Stimulated activated CD4-positive, alpha-beta T cell treated with anti-CD3 and anti-CD28 coated beads, Interleukin-2, amount 100 ng/mL, for 48 hours (primary cell): ENCODE results near the gene FERMT3.
A peak's percentile ranks its signal among the peaks of the same experiment; 100 is the strongest.

ENCODE experiments used
- DNase-seq, 2 donors: peaks; one replicate each; pipeline ENCODE4 v3.0.0-alpha.2; 2020

The FERMT3 gene

DNA sequence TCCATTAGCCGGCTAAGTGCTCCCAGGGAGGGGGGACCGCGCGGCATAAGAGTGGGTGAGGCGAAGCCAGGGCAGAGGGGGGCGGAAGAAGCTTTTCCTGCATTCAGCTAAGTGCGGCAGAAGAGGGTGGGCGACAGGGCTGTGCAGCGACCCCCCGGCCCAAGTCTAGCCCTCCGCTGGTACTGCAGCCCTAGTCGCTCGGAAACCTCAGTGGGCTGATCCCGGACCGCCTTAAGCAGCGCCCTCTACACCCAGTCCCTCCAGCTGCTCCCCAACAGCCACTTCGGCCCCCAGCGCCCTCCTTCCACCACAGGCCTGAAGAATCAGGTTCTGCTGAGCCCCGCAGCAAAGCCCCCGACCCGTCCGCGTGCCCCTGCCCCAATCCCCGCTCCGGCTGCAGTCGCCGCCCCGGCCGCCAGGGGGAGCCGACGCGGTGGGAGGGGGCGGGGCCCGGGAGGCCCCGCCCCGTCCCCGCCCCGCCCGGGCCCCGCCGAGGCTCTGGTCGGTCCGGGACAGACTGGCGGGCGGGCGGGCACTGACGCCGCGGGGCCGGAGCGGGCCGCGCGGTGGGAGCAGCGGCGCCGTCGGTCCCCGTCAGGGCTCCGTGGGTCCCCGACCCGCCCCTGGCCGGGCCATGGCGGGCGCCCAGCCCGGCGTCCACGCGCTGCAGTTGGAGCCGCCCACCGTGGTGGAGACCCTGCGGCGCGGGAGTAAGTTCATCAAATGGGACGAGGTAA is 44.7 kb downstream of the FERMT3 start, which contains the start of gene PLCB3:
TSS of gene PLCB3 (plus strand) at position 515 of the 737 bp plus-strand sequence. CDS start at position 635, 120 bp downstream.
- DNase-seq: peak; percentile 52 to 73

- DNase-seq: no peak
These were observed 45.2 kb downstream of the FERMT3 start for GRCh38 chr11:64251753-64252002.

GRCh38 chr11:64252003-64252872 is 45.7 kb downstream of the FERMT3 start:
- no peak for DNase-seq

DNA sequence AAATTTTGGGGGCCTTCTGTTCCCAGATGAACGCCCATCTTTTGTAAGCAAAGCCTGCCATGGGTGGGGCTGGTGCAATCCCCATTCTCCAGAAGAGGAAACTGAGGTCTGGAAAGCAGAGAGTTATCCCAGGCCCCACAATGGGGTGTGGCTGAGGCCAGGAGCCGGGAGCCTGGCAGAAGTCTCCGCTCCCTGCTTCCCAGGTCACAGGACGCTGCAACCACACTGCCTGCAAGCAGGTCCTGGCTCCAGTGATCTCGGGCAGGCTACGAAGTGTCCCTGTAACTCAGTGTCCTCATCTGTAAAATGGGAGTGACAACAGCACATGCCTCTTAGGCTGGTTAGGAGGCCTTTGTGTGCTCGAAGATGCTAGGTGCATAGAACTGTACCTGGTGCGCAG is 46.5 kb downstream of the FERMT3 start:
- DNase-seq: no peak

DNA sequence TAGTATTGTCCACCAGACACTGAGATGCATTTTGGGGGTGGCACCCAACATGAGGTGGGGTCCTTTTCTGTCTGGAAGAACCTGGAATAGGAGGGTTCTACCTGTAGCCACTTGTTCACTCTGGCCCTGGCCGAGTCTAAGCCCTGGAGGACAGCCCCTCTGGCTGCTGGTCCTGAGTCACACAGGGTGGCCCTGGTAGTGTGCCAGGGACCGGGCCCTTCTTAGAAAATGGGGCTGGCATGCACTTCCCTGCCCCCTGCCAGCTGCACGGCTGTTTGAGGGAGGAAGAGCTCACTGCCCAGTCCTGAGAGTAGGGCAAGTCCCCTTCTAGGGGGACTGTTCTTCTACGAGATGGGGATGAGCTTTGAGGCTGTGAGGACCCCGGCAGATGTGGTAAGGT is 47.0 kb downstream of the FERMT3 start:
- DNase-seq: no peak

GRCh38 chr11:64254326-64254725 is 47.8 kb downstream of the FERMT3 start:
- no peak for DNase-seq

DNA sequence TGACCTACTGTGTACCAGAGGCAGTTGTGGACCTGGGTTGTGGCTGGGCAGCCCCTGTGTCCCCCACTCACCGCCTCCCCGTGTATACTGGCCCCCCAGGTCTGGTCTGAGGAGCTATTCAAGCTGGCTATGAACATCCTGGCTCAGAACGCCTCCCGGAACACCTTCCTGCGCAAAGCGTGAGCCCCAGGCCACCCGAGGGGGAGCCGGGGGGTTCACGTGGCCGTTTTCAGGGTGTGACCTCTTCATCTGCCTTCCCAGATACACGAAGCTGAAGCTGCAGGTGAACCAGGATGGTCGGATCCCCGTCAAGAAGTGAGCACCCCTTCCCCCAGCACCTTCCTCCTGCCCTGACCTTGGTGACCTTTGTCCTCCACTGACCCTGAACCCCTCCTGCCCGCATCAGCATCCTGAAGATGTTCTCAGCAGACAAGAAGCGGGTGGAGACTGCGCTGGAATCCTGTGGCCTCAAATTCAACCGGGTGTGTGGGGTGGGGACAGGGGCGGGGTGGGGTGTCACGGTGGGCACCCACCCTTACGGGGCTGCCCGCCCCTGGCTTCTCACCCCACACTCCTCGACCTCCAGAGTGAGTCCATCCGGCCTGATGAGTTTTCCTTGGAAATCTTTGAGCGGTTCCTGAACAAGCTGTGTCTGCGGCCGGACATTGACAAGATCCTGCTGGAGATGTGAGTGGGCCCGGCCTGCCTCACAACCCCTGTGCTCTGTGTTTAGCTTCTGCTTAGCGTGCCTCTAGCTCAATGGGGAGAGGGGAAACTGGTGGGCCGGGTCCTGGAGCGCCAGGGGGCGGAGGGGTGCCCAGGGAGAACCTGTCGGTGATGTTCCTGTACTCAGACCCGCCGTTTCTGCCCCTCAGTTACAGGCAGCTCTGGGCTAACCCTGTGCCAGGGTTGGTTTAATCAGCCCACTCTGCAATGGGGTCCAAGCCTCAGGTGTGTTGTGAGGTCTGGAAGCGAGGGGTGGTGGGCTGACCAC is 48.9 kb downstream of the FERMT3 start:
- DNase-seq: no peak

DNA sequence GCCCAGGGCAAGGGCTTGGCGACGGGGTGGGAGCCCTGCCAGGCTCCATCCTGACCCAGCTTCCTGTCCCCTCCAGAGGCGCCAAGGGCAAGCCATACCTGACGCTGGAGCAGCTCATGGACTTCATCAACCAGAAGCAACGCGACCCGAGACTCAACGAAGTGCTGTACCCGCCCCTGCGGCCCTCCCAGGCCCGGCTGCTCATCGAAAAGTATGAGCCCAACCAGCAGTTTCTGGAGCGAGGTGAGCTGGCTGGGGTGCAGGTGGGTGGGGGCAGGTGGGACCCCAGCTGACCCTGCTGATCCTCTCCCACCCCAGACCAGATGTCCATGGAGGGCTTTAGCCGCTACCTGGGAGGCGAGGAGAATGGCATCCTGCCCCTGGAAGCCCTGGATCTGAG is 49.8 kb downstream of the FERMT3 start:
- no peak for DNase-seq

GRCh38 chr11:64258356-64258755 is 51.8 kb downstream of the FERMT3 start:
- DNase-seq: no peak

GRCh38 chr11:64258946-64259532 is 52.5 kb downstream of the FERMT3 start:
- no peak for DNase-seq

GRCh38 chr11:64259533-64260067 is 53.1 kb downstream of the FERMT3 start:
- no peak for DNase-seq

- DNase-seq: no peak
These were observed 53.7 kb downstream of the FERMT3 start for GRCh38 chr11:64260147-64260708.

- DNase-seq: no peak
These were observed 55.1 kb downstream of the FERMT3 start for GRCh38 chr11:64261556-64262080.

DNA sequence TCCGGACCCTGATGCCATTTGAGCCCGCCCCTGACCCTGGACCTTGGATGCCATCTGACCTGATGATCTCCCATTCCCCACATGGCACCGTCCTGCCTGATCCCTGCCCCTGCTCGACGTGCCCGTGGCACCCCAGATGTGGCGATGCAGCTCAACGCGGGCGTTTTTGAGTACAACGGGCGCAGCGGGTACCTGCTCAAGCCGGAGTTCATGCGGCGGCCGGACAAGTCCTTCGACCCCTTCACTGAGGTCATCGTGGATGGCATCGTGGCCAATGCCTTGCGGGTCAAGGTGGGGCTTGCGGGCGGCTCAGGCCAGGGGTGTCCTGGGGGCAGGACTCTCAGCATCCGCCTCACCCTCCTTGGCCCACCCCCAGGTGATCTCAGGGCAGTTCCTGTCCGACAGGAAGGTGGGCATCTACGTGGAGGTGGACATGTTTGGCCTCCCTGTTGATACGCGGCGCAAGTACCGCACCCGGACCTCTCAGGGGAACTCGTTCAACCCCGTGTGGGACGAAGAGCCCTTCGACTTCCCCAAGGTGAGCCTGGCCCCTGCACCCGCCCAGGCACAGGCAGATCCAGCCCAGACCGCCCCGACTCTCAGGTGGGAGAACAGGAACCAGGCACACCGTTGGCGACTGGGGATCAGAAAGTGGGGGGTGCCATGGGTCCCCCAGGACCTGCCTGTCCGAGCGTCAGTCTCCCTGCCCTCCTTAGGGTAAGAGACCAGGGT is 55.9 kb downstream of the FERMT3 start:
- no peak for DNase-seq

GRCh38 chr11:64263021-64263946 is 56.8 kb downstream of the FERMT3 start:
- DNase-seq: no peak

DNA sequence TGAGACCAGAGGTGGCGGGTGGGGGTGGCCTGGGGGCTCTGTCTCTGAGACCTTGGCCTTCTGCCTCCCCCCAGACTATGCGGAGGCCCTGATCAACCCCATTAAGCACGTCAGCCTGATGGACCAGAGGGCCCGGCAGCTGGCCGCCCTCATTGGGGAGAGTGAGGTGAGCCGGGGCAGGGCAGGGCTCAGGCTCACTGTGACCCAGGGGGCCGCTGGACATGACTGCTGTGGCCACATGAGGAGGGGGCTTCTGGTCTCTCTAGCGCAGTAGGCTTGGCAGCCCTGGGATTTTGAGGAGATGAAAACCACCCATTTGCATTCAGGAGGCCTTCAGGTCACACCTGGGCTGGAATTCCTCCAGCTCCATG is 57.4 kb downstream of the FERMT3 start:
- no peak for DNase-seq

DNA sequence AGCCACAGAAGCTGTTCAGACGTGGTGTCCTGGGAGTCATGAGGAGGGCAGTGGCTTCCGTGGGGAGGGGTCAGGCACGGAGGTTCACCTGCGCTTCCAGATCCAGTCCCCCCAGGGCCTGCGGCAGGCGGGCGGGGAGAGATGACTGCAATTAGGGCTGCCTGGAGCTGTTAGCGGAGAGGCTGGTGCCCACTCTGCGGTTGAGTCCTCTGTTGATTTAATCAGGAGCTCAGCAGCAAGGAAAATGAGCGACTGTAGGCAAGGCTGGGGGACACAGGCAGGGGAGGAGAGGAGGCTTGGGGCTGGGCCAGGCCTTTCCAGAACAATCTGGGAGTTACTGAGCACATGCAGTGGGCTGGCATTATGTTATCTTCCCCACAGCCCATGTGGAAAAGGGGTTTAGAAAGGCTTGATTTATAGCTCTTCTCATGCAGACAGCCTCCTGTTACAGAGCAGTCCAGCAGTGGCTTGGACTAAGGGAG is 57.9 kb downstream of the FERMT3 start:
- no peak for DNase-seq

- DNase-seq: no peak
These were observed 58.9 kb downstream of the FERMT3 start for GRCh38 chr11:64265176-64266160.

GRCh38 chr11:64266339-64266738 is 59.8 kb downstream of the FERMT3 start:
- no peak for DNase-seq
